Retinal pigment epithelial cell (primary cell): Measurements from ENCODE around the gene SHD.

Source experiments
- DNase-seq: peaks from one replicate; pipeline ENCODE4 v3.0.0-alpha.2; 2010; ENCODE audit warnings: low read depth
- H3K4me3 ChIP-seq: 2 replicates; pipeline ENCODE4 v1.5.1; 2011; ENCODE audit warnings: mild to moderate bottlenecking, low read length, control low read depth, moderate library complexity
- CTCF ChIP-seq: conservative IDR thresholded peaks from 2 replicates; pipeline ENCODE4 v1.5.1; 2011; ENCODE audit warnings: low read depth, low read length, control low read depth, inconsistent platforms

The SHD gene

DNA sequence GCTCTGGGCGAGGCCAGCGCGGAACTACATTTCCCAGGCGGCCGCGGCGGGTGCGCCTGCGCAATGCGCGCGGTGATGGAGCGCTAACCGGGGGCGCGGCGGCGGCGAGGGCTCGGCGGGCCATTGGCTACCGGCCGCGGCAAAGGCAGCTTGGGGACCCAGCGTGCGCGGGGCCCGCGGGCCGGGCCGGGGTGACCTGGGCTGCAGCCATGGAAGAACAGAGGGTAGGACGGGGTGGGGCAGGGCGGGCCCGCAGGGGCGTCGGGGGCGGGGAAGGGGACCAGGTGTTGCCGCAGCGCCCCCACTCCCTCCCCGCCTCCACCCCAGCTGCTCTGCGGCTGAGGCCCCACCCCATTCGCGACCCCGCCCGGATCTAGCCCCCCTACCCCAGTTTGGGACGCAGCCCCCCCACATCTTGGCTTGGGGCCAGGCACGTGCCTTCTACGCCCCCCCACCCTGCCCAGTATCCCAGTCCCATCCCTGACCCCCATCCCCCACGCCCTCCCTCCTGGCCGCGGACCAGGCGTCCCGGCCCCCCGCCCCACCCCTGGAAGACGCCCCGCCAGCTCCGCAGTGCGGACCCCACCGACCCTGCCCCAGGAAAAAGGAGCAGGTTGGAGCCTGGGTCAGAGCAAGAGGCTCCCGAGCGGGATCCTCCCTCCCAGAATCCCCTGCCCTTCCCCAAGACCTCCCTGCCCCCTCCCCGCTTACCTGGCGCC is 25.6 kb downstream of the SHD start, which contains the start of gene FSD1:
Gene FSD1, plus strand, starts transcription at position 61 of the 719 bp plus-strand sequence. Its CDS starts 149 bp downstream, at position 210.
- DNase-seq, result no peak
- peak within 1 kb of the TSS; percentile 43 for H3K4me3 ChIP-seq
- TF ChIP-seq CTCF, result no peak

DNA sequence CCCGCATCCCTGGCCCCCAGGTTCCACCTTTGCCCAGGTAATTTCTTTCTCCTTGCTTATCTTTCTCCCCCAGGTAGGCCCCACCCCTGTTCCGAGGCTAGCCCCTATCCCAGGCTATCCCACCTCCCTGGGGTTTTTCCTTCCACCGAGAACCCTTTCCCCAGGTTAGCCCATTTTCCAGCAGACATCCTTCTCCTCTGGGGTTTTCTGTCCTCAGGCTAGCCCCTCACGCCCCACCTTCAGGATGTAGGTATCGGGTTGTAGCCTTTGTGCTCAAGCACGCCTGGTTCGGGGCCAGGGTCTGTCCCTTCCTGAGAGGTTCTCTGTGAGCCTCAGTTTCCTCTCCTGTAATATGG is 26.2 kb downstream of the SHD start:
- H3K4me3 ChIP-seq, result peak overlapping the region; percentile 43
- TF ChIP-seq CTCF, result no peak
- no peak for DNase-seq

GRCh38 chr19:4305659-4306058 is 26.6 kb downstream of the SHD start:
- DNase-seq, result no peak
- no peak for TF ChIP-seq CTCF
- H3K4me3 ChIP-seq, result no peak overlapping the region

GRCh38 chr19:4310247-4311121 is 31.4 kb downstream of the SHD start:
- DNase-seq, result no peak
- TF ChIP-seq CTCF, result no peak
- no peak overlapping the region for H3K4me3 ChIP-seq

- no peak for DNase-seq
- H3K4me3 ChIP-seq, result no peak overlapping the region
- TF ChIP-seq CTCF, result no peak
Observed at GRCh38 chr19:4313847-4314490, 34.9 kb downstream of the SHD start.

GRCh38 chr19:4316956-4317355 is 37.9 kb downstream of the SHD start:
- DNase-seq, result no peak
- no peak overlapping the region for H3K4me3 ChIP-seq
- no peak for TF ChIP-seq CTCF
